ENCODE data around the gene QRICH1. TPM values are rescaled to one million over a fixed set of nuclear protein-coding genes. Genes with fewer than 3 reads are reported as not detected.

QRICH1 gene
- total and polyA plus RNA-seq, 2 of the 13 experiments (the other 11 are each of a cell fraction or from before 2014, with no cell fraction given), result 52.6 to 102 TPM

DNA sequence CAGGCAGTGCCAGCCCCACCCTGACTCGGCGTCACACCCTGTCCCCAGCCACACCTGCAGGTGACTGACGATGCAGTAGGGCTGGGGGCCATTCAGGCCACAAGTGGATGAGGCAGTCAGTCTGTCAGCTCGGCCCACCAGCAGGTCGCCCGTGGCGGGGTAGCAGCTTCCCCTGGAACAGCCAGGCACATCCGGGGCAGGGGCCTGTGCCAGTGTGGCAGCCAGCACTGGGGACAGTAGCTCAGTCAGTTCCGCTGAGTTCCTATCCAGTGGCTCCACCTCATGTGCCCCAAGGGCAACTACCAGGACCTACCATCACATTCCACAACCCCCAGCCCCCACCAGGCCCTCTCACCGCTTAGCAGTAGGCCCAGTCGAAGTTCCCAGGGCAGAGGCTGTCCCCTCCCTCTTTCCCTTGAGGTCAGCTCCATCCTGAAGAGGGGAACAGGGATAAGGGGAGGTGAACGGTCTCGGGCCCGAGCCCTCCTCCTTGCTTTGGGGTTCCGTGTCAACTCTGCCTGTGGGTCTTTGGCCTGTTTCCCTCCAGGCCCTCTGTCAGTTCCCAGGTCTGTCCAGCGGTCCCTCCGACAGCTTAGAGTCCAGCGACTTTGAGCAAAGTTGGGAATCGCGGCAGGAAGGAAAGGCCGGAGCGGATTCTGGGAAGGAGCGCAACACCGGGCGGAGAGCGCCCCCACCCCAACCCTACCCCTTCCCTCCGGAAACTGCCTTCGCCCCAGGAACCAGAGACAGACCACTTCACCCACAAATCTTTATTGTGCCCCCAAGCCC lies 38.8 kb upstream of the QRICH1 start, which contains the start of gene LAMB2 (continued):
- TF ChIP-seq, protein P1, sequence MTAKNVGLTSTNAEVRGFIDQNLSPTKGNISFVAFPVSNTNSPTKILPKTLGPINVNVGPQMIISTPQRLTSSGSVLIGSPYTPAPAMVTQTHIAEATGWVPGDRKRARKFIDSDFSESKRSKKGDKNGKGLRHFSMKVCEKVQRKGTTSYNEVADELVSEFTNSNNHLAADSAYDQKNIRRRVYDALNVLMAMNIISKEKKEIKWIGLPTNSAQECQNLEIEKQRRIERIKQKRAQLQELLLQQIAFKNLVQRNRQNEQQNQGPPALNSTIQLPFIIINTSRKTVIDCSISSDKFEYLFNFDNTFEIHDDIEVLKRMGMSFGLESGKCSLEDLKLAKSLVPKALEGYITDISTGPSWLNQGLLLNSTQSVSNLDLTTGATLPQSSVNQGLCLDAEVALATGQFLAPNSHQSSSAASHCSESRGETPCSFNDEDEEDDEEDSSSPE (CRISPR knock-in tag; IDR thresholded peaks at IDR 0.05), result 0 out of 2 replicates have a peak, but pooled peaks have one; percentile 32
- peak; percentile 68 for TF ChIP-seq YY1 (IDR thresholded peaks at IDR 0.05; ENCODE audit: insufficient read depth, insufficient replicate concordance, low read depth, low read length)
- TF ChIP-seq AGO2 (optimal IDR thresholded peaks at IDR 0.05; ENCODE audit: low read depth, low read length), result peak; percentile 58
- 0 out of 2 replicates have a peak, but pooled peaks have one; percentile 35 for TF ChIP-seq ZNF432 (CRISPR knock-in tag; IDR thresholded peaks at IDR 0.05; ENCODE audit: borderline replicate concordance)
- peak; percentile 66 for TF ChIP-seq SPEN (CRISPR knock-in tag; IDR thresholded peaks at IDR 0.05; ENCODE audit: low read depth)
- TF ChIP-seq MXI1 (IDR thresholded peaks at IDR 0.05; ENCODE audit: borderline replicate concordance, low read depth, low read length), result peak; percentile 75; the same call in 1 of the 3 replicates
- no peak for TF ChIP-seq MZF1 (CRISPR knock-in tag; IDR thresholded peaks at IDR 0.05; ENCODE audit: borderline replicate concordance)
- TF ChIP-seq TP53 (CRISPR knock-in tag; conservative IDR thresholded peaks at IDR 0.05), result no peak
- peak; percentile 61; the same call in 1 of the 2 replicates for TF ChIP-seq CHCHD3 (CRISPR knock-in tag; IDR thresholded peaks at IDR 0.05)
- peak; percentile 44 for TF ChIP-seq RFXAP (CRISPR knock-in tag; IDR thresholded peaks at IDR 0.05; ENCODE audit: borderline replicate concordance)
- no peak for TF ChIP-seq ZNF616 (CRISPR knock-in tag; IDR thresholded peaks at IDR 0.05; ENCODE audit: low read depth)
- no peak for TF ChIP-seq ZNF552 (CRISPR knock-in tag; IDR thresholded peaks at IDR 0.05; ENCODE audit: borderline replicate concordance)
- TF ChIP-seq, protein P2, sequence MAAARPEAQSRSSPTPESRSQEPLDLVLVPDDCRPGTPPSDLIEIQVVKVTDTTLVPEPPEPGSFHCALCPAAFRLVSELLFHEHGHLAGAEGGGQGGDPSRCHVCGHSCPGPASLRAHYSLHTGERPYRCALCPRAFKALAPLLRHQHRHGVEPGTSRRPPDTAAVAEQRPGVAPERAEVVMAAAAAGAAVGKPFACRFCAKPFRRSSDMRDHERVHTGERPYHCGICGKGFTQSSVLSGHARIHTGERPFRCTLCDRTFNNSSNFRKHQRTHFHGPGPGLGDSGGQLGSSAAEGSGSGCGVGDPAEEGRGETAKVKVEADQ (CRISPR knock-in tag; IDR thresholded peaks at IDR 0.05; ENCODE audit: borderline replicate concordance), result peak; percentile 69; the same call in 1 of the 2 replicates
- TF ChIP-seq REPIN1 (CRISPR knock-in tag; IDR thresholded peaks at IDR 0.05; ENCODE audit: borderline replicate concordance, low read depth), result peak; percentile 63; the same call in 1 of the 2 replicates
- 0 out of 2 replicates have a peak, but pooled peaks have one; percentile 22 for TF ChIP-seq PITX1 (CRISPR knock-in tag; IDR thresholded peaks at IDR 0.05)
- TF ChIP-seq ZSCAN20 (CRISPR knock-in tag; IDR thresholded peaks at IDR 0.05; ENCODE audit: borderline replicate concordance), result 0 out of 2 replicates have a peak, but pooled peaks have one; percentile 31
- TF ChIP-seq, protein P3, sequence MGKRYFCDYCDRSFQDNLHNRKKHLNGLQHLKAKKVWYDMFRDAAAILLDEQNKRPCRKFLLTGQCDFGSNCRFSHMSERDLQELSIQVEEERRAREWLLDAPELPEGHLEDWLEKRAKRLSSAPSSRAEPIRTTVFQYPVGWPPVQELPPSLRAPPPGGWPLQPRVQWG (CRISPR knock-in tag; IDR thresholded peaks at IDR 0.05; ENCODE audit: borderline replicate concordance, low read depth), result no peak
- TF ChIP-seq, protein P4, sequence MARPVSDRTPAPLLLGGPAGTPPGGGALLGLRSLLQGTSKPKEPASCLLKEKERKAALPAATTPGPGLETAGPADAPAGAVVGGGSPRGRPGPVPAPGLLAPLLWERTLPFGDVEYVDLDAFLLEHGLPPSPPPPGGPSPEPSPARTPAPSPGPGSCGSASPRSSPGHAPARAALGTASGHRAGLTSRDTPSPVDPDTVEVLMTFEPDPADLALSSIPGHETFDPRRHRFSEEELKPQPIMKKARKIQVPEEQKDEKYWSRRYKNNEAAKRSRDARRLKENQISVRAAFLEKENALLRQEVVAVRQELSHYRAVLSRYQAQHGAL (CRISPR knock-in tag; IDR thresholded peaks at IDR 0.05; ENCODE audit: not compliant biosample characterization), result peak; percentile 37
- TF ChIP-seq TMF1 (CRISPR knock-in tag; IDR thresholded peaks at IDR 0.05; ENCODE audit: low read depth), result peak; percentile 81; the same call in 1 of the 2 replicates
- peak; percentile 85; the same call in 1 of the 2 replicates for TF ChIP-seq SNAPC2 (CRISPR knock-in tag; IDR thresholded peaks at IDR 0.05)
- TF ChIP-seq ZNF567 (CRISPR knock-in tag; IDR thresholded peaks at IDR 0.05; ENCODE audit: borderline replicate concordance), result 0 out of 2 replicates have a peak, but pooled peaks have one; percentile 14
- TF ChIP-seq, protein P5, sequence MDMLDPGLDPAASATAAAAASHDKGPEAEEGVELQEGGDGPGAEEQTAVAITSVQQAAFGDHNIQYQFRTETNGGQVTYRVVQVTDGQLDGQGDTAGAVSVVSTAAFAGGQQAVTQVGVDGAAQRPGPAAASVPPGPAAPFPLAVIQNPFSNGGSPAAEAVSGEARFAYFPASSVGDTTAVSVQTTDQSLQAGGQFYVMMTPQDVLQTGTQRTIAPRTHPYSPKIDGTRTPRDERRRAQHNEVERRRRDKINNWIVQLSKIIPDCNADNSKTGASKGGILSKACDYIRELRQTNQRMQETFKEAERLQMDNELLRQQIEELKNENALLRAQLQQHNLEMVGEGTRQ (IDR thresholded peaks at IDR 0.05; ENCODE audit: low read depth, low read length), result no peak
- TF ChIP-seq, protein P5 (CRISPR knock-in tag; IDR thresholded peaks at IDR 0.05; ENCODE audit: borderline replicate concordance), result no peak

All from HepG2 (cell line).